ENCODE results near the gene LRRC8A. TPM values are rescaled to one million over a fixed set of nuclear protein-coding genes. Genes with fewer than 3 reads are reported as not detected.

The LRRC8A gene
- total RNA-seq, 4 donors from 2014 or later = 37.8 to 67.1 (median 47.8) TPM

GRCh38 chr9:128917151-128917849 lies 35.4 kb downstream of the LRRC8A start:
- ATAC-seq (ENCODE audit: low FRiP score) (peak; percentile 45), DNase-seq (ENCODE audit: low spot score) (no peak)
- TF ChIP-seq CTCF (IDR thresholded peaks at IDR 0.05) = no peak

GRCh38 chr9:128918921-128919320 lies 37.0 kb downstream of the LRRC8A start:
- no peak for ATAC-seq (ENCODE audit: low FRiP score)
- DNase-seq (ENCODE audit: low spot score) = no peak
- no peak for TF ChIP-seq CTCF (IDR thresholded peaks at IDR 0.05)

GRCh38 chr9:128919402-128920089 lies 37.6 kb downstream of the LRRC8A start:
- DNase-seq (ENCODE audit: low spot score) = no peak
- ATAC-seq (ENCODE audit: low FRiP score) = no peak
- no peak for TF ChIP-seq CTCF (IDR thresholded peaks at IDR 0.05)

GRCh38 chr9:128920381-128921058 lies 38.6 kb downstream of the LRRC8A start, which contains the start of gene PHYHD1:
Gene PHYHD1, plus strand, starts transcription at chr9:128920982. Its CDS starts 1,342 bp downstream, at chr9:128922324.
- ATAC-seq (ENCODE audit: low FRiP score) (peak; percentile 34), DNase-seq (ENCODE audit: low spot score) (no peak)
- no peak for TF ChIP-seq CTCF (IDR thresholded peaks at IDR 0.05)

- peak; percentile 84 for ATAC-seq (ENCODE audit: low FRiP score)
- no peak for DNase-seq (ENCODE audit: low spot score)
- TF ChIP-seq CTCF (IDR thresholded peaks at IDR 0.05) = no peak
Observed at GRCh38 chr9:128921881-128922763, 40.2 kb downstream of the LRRC8A start.

- DNase-seq (ENCODE audit: low spot score) = no peak
- no peak for TF ChIP-seq CTCF (IDR thresholded peaks at IDR 0.05)
- no peak for ATAC-seq (ENCODE audit: low FRiP score)
Observed at GRCh38 chr9:128923493-128923883, 41.6 kb downstream of the LRRC8A start.

Data from omental fat pad (tissue), 4 donors.